GM18858 (cell line): Measurements from ENCODE around the gene TMEM37.

ENCODE experiments used
- ATAC-seq: cut with Tn5 transposase; IDR thresholded peaks from one replicate; pipeline ENCODE4 v1.9.1; 2021; ENCODE audit not compliant: unreplicated experiment

Gene TMEM37

DNA sequence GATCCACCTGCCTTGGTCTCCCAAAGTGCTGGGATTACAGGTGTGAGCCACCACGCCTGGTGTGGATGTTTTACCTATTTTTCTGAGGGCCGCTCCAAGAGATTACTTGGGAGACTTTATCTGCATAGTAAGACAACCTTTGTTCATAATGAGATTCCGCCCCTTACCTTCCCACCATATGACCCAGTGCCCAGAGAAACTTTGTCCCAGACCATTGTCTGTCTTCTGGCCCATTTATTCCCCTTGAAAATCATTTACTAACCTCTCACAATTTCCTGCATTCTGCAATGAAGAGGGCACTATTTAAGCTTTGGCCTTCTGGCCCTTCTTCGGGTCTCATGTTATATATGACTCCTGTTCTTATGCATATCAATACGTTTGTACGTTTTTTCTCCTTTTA, 13.7 kb upstream of the TMEM37 start:
- ATAC-seq = no peak

DNA sequence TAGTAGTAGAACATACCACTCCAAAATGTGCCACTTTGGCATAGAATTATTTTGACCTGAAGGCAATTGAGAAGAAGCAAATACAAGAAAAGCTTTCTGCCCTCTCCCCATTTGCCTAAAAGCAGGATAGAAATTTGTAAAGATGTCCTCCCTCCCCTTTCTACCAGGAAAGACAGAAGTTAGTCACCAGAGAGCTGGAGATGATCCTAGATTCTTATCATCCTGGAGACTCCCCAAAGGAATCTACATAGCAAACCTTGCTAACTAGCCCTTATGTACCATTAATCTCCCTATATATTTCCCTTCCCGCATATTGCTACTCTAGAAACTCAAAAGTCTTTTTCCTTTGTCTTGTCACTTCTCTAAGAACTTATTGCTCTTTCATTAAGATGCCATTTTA, 12.6 kb upstream of the TMEM37 start:
- no peak for ATAC-seq

DNA sequence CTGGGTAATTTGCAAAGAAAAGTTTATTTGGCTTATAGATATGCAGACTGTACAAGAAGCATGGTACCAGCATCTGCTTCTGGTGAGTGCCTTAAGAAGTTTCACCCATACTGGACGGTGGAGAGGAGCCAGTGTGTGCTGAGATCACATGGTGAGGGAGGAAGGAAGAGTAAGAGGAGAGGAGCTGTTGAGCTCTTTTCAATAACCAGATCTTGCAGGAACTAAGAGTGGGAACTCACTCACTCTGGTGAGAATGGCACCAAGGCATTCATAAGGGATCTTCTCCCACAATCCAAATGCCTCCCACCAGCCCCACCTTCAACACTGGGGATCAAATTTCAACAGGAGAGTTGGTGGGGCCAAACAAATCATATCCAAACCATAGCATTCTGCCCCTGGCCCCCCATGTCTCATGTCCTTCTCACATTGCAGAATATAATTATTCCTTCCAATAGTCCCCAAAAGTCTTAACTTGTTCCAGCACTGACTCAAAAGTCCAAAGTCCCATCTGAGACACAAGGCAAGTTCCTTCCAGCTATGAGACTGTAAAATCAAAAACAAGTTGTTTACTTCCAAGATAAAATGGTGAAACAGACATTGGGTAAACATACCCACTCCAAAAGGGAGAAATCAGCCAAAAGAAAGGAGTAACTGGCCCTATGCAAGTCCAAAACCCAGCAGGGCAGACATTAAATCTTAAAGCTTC, 11.7 kb upstream of the TMEM37 start:
- ATAC-seq = no peak

DNA sequence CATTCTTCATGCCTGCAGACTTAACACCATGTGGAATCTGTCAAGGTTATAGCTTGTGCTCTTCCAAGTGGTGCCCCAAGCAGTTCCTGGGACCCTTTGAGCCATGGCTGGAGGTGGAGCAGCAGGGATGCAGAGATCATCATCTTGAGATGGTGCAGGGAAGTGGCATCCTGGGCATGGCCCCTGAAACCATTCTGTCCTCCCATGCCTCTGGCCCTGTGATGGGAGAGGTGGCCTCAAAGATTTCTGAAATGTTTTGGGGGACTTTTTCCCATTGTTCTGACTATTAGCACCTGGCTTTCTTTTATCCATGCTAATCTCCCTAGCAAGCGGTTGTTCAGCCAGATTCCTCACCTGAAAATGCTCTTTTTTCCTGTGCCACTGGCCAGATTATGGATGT, 10.3 kb upstream of the TMEM37 start:
- no peak for ATAC-seq

DNA sequence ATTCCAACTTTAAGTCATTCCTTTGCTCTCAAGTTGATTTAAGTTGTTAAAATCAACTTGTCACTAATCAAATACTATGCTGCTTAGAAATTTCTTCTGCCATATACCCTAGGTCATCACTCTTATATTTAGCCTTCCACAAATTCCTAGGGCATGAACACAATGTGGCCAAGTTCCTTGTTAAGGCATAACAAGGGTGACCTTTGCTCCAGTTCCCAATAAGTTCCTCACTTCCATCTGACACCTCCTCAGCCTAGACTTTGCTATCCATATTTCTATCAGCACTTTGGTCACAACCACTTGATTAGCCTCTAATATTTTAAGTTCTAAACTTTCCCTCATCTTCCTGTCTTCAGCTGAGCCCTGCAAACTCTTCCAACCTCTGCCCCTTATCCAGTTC, 9.9 kb upstream of the TMEM37 start:
- no peak for ATAC-seq

DNA sequence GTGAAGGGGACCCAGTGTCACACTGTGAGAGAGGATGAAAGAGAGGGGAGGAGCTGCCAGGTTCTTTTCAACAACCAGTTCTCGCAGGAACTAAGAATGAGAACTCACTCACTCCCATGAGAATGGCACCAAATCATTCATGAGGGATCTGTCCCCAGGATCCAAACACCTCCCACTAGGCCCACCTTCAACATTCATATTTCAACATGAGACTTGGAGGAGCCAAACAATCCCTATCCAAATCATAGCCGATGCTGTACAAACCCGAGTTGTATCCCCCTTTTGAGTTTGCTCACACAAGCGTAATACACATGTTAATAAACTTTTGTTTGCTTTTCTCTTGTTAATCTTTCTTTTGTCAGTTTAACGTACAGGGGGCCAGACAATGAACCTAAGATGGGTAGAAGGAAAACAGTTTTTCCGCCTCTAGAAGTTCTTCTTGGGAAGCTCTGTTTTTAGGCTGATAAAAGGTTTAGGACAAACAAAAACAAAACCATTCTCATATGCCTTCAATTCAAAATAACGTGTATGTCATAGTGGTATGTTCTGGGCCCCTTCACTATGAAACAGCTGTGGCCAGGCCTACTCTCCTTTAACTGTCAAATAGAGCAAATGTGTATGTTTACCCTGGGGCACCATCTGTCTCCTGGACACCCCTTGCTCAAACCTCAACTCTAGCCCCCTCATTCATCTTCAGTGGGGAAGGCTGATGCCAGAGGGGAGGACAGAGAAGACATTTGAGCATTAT, 9.1 kb upstream of the TMEM37 start:
- ATAC-seq = no peak

DNA sequence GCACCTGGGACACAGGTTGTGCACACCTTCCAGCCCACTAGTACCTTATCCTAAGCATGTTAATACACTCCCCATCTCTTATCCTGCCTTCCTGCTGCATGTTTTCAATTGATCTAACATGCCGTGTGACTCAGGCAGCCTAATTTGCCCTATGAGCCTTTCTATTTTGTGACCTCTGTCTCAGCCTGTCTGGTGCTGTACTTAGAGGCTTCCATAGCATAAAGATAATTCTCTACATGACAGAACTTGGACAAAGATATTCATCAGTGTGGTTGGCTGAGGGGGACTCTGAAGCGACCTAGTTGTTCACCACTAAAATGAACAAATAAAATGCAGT, 8.6 kb upstream of the TMEM37 start:
- ATAC-seq = no peak

DNA sequence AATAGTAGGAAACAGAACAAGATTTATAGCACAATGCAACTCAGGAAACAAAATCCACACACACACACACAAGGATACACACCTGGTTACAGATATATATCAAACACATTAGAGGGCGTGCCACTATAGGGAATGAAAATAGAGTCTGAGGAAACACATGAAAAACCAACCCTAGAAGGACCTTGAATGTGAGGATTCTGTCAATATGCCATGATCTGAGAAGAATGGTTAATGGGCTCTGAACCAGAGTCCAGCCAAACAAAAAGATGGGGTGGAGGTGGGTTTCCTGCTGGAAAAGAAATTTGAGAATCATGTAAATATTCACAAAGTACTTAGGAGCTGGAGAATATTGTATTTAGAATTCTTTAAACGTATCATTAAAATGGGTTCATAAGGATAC, 7.8 kb upstream of the TMEM37 start:
- no peak for ATAC-seq

DNA sequence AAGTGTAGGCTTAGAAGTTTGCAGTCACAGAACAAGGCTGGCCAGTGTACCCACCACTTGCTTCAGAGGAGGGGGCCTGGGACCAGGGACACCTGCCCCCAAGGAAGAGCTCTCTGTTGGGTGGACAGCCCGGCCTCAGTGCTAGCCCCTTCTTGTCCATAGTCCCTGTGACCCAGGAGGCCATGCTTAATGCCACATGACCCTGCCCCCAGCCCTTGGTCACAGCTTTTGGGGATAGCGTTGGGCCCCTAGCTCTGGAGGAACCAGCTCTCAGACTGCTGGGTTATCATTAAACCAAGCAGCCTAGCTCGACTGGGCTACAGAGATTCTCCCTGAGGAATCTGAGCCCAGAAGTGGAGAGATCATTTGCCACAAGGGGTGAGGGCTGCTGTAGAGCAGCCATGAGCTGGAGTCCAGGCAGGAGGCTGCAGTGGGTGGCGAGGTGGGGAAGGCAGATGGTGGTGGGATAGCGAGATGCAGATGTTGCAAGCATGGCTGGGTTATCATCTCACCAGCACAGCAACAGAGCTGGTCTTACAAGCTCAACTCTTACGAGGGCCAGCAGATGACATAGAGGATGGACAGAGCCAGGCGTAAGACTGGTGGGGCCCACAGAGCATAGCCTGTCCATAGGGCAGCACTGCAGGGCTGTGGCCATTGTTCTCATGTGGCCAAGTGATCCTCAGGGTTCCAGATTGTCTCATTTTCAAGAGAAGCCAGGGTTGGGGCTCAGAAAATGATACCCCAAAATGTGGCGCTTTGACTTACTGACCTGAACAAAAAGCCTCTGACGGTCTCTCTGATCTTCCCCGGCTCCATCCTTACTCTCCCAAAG, 7.2 kb upstream of the TMEM37 start:
- no peak for ATAC-seq

DNA sequence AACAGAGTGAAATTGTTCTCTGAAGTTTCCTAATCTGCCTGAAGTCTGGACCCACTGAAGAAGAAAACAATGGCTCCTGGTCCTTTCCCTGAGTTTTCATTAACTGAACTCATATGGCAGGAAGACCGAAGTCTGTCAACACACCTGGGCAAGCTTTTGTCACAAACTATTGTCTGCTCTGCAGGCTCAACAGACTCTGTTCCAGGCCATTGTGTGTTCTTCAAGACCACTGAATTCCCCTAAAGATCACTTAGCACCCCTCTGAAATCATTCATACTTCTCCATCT, 6.6 kb upstream of the TMEM37 start:
- no peak for ATAC-seq

DNA sequence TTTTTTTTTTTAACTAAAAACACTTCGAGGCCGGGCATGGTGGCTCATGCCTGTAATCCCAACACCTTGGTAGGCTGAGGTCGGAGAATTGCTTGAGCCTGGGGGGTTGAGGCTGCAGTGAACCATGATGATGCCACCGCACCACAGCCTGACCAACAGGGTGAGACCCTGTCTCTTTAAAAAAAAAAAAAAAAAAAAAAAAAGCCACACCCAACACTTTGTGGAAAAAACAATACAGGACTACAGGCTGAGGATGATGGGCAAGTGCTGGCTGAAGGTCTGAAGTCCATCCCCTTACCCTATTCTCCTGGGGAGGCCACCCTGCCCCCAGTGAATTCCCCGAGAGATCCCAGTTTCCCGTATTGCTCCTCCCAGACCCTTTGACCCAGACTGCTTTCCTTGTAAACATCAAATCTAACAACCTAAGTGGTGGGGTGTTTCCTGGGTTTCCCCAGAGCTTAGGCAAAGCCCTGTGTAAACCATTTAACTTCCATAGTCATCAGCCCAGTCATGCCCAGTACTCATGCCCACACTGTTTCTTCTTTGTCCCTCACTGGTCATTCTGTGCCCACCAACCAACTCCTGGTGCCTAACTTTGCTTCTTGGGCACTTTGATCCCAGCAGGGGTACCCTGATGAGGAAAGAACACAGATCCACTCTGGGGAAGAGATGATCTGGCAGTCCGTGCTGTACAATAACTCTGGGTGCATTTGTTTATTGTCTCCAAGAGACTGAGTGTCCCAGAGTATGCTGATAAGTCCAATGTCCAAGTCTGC, 5.8 kb upstream of the TMEM37 start:
- no peak for ATAC-seq

DNA sequence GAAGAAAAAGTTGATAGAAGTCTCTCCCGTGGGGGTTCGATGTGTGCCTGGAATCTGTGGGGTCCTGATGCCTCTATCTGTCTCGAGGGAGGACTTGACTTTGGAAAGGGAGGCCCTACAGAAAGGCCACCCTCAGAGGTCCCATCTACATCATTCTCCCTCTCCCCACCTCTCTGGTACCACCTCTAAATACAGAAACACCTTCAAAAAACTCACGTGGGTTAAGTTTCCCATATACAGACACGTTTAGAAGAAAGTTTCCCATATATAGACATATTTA, 5.3 kb upstream of the TMEM37 start:
- no peak for ATAC-seq

DNA sequence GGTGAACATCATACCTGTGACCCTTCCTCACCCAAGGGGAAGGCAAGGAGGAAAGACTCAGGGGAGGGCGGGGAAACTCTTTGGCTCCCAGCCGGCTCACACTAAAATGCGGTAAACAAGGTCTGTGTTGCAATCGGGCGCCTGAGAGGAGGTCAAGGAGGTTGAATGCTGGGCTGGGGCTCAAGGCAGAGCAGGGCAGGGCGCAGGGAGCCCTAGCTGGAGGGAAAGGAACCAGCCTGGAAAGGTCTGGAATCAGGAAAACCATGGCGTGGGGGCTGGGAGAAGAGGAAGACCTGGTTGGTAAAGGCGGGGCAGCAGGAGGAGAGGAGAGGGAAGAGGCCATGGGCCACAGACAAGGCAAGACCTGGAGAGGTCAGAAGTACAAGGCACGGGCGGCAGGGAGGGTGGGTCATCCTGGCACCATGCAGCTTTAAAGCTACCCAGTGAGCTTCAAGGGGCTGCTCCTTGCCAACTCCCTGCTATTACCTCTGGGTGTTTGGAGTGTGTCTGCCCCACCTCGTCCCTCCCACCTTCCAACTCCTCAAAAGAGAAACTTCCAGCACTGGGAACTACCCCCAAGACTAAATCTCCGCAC, 4.8 kb upstream of the TMEM37 start:
- ATAC-seq = no peak

DNA sequence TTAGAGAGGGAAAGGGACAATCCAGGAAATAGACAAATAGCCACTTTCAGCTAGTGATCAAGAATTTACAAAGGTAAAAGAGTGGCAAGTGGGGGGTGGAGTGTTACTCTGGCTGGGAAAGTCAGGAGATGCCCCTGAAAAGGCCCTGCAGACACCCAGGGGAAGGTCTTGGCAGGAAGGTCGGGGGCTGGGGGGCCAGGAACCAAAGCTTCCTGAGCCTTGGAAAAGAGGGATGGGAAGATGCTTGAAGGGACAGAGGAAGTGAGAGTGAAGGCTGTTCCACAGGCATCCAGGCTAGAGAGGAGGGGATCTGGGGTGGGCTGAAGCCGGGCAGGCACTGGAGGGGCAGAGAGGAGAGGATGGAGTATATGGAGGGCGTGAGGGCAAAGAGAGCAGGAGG, 3.9 kb upstream of the TMEM37 start:
- ATAC-seq = no peak

DNA sequence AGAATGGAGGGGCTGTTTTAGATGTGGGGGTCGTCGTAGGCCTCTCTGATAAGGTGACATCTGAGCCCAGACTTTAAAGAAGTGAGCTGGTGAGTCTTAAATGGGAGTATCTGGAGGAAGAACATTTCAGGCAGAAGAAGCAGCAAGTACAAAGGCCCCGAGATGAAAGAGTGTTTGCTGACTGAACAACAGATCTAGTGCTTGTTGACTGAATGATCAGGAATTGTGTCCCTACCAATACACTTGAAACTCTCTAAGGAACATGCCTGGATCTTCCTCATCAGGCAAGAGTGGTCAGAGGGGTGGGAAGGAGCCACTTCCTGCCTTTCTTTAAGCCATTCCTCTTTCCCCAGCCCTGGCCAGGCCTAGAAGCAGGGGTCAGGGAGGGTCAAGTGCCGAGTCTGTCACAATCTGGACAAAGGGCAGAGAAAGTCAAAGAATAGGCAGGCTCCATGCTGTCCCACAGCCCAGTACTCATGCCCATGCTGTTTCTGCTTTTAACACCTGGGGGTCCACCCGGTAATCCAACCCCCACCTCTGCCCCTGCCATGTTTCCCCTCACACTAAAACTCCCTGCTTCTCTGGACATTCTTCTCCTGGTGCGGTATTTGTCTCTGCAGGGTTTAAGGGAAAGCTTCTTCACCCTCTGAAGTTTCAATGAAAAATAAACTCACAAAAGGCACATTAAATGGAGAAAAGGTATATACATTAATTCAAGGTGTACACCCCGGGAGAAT, 3.0 kb upstream of the TMEM37 start:
- ATAC-seq = no peak

DNA sequence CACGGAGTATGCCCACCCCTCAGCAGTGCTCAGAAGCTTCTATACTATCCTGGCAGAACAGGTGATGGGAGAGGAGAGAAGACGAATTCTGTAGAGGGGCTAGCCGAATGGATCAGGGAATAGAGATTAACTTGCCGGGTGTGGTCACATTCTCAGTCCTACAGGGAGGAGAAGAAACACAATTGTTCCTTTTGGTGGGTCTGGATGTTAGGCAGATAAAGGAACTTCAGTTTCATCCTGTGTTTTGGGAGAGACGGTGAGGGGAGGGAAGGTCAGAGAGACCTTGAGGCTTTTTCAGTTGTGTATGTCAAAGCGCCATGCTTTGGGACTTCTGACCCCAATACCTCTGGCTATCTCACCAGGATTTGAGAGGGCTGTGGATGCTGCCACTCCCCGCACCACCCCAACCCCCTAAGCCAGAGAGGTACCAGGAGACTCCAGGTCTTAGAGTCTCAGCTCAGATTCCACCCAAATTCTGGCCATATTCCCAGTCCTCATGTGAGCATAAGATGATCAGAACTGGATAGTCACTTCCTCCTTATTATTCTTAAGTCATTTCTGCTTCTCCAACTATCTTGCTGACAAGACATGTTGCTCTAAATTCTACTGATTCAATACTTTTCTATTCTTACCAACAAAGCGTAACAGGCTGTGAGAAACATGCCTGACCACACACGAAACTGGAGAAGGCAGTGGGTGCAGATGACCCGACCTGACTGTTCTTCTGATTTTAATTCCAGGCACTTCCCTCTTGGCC, 2.3 kb upstream of the TMEM37 start:
- no peak for ATAC-seq

DNA sequence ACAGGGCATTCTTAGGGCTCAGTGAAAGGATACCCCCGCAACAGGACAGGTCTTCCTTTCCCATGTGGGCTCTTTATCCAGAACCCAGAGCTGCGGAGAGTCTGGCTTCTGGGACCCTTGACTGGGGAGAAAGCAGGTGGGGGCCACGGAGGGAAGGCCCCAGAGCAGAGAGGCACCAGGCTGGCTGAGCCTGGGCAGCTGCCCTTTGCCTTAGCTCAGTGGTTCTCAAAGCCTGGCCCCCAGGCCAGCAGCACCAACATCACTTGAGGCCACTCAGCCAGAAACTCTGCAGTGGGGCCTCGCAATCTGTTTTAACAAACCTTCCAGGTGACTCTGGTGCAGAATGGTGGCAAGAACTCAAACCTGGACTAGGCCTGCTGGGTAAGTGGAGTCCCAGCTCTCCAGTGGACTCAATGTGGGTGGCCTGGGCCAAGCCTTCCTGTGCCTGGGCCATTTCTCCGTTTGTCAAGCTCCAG, 1.6 kb upstream of the TMEM37 start:
- no peak for ATAC-seq

DNA sequence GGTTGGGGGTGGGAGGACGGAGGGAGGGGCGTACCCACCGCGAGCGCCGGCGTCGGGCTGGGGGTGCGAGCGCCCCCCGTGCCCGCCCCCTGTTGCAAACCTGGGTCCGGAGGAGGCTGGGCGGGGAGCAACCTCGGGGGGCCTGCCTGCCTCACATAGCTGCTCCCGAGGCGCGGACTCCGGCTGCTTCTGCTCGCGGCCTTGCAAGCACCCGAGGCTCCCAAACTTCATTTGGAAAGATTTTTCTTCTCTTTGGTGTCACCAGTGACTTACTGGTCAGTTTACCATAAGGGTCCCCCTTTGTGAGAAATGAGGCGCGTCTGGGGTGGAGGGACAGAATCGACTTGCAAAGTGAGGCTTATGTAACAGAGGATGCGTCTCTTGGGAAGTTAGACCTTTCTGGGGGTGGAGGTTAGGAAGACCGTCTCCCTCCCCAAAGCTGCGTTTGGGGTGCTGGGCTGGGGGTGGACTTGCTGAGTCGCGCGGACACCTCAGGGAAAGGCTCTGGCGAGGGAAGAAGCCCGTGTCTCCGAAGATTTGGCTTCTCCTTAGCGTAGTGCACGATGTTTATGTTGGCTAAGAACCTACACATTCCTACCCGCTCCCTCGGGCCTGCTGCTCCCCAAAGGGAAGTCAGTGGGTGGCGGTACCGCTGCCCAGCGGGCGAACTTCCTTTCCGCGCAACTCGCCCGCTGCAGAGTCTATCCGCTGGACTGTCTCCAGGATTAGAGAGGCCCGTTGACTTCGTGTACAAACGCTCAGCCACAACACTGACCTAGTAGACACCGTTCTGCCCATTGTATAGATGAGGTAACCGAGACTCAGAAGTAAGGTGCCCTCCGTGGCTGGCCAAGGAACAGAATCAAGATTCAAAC, 559 bp downstream of the TMEM37 start:
- no peak for ATAC-seq
